Measurements from ENCODE around the gene CASK.

- TF ChIP-seq CTCF (IDR thresholded peaks at IDR 0.05), result no peak
- TF ChIP-seq POLR2AphosphoS5 (IDR thresholded peaks at IDR 0.05; ENCODE audit: low read depth, low read length), result no peak
- TF ChIP-seq, protein P1, sequence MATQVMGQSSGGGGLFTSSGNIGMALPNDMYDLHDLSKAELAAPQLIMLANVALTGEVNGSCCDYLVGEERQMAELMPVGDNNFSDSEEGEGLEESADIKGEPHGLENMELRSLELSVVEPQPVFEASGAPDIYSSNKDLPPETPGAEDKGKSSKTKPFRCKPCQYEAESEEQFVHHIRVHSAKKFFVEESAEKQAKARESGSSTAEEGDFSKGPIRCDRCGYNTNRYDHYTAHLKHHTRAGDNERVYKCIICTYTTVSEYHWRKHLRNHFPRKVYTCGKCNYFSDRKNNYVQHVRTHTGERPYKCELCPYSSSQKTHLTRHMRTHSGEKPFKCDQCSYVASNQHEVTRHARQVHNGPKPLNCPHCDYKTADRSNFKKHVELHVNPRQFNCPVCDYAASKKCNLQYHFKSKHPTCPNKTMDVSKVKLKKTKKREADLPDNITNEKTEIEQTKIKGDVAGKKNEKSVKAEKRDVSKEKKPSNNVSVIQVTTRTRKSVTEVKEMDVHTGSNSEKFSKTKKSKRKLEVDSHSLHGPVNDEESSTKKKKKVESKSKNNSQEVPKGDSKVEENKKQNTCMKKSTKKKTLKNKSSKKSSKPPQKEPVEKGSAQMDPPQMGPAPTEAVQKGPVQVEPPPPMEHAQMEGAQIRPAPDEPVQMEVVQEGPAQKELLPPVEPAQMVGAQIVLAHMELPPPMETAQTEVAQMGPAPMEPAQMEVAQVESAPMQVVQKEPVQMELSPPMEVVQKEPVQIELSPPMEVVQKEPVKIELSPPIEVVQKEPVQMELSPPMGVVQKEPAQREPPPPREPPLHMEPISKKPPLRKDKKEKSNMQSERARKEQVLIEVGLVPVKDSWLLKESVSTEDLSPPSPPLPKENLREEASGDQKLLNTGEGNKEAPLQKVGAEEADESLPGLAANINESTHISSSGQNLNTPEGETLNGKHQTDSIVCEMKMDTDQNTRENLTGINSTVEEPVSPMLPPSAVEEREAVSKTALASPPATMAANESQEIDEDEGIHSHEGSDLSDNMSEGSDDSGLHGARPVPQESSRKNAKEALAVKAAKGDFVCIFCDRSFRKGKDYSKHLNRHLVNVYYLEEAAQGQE (IDR thresholded peaks at IDR 0.05; ENCODE audit: insufficient read depth in 1 of 2, low read depth in 2 of 2, low read length in 1 of 2), result no peak
- no peak for TF ChIP-seq TCF7L2 (IDR thresholded peaks at IDR 0.05; ENCODE audit: low read depth, low read length)
These were observed 134.0 kb downstream of the CASK start for GRCh38 chrX:41789374-41789773.

Measured in Panc1 (cell line).